ENCODE measurements around the gene PSD4. TPM values are rescaled to one million over a fixed set of nuclear protein-coding genes. Genes with fewer than 3 reads are reported as not detected.

PSD4 gene
- total RNA-seq, 1 experiment from 2014 or later = 12.6 TPM

GRCh38 chr2:113164930-113165585, 8.7 kb upstream of the PSD4 start:
- no peaks in the 10 kb centered on the region for H3K27me3 ChIP-seq (ENCODE audit: insufficient read depth, low read length)
- DNase-seq (ENCODE audit: low read depth, low spot score) (no peak), ATAC-seq (no peak)
- H3K9ac ChIP-seq (ENCODE audit: low read length) = no peak overlapping the region
- H3K4me3 ChIP-seq (replicated peaks in 1 of 2; ENCODE audit: low read depth in 1 of 2, low read length in 2 of 2) = no peak overlapping the region
- intact Hi-C loops (cut with micrococcal nuclease) = no loop called here
- no peak overlapping the region for H3K4me2 ChIP-seq (ENCODE audit: low read length)
- H3K36me3 ChIP-seq (ENCODE audit: control insufficient read depth in 1 of 2, insufficient read depth in 2 of 2, low read length in 2 of 2) = no peaks in the 10 kb centered on the region
- no peak for TF ChIP-seq ATF3 (IDR thresholded peaks at IDR 0.05)
- CTCF ChIA-PET = interaction anchor here (1.3 to 1.5 kb wide), 3 partner anchors 9 to 34 kb away, joined by 3 to 4 read pairs (median 3); partner anchors contain the start of gene PSD4
- POLR2A ChIA-PET = no interaction called here
- H3K9me3 ChIP-seq (ENCODE audit: control insufficient read depth in 1 of 2, insufficient read depth in 1 of 2, low read depth in 1 of 2, low read length in 2 of 2) = no peaks in the 10 kb centered on the region
- RAD21 ChIA-PET (ENCODE audit: low non-redundant PET in 1 of 2, low total read pairs in 2 of 2, uncharacterized antibody in 2 of 2, unreplicated experiment in 2 of 2) = no interaction called here
- H2AFZ ChIP-seq (ENCODE audit: low read depth, low read length, poor library complexity, severe bottlenecking) = no peak overlapping the region
- no peaks in the 10 kb centered on the region for H4K20me1 ChIP-seq (ENCODE audit: insufficient read depth)
- BruUV-seq (replicated peaks) = no TSS peak
- no peaks in the 10 kb centered on the region for H3K79me2 ChIP-seq (ENCODE audit: insufficient read depth, low read length)
- no peak overlapping the region for H3K27ac ChIP-seq (ENCODE audit: low read depth, low read length)
- no peaks in the 10 kb centered on the region for H3K9me2 ChIP-seq (ENCODE audit: insufficient read depth)
- no peaks in the 10 kb centered on the region; a peak in 1 of 4 replicates for H3K4me1 ChIP-seq (ENCODE audit: control insufficient read depth in 1 of 2, insufficient read depth in 2 of 2, low read length in 2 of 2)

- ChIA-PET RAD21 (ENCODE audit: low non-redundant PET in 1 of 2, low total read pairs in 2 of 2, uncharacterized antibody in 2 of 2, unreplicated experiment in 2 of 2) (no interaction called here), CTCF (interaction anchor here (1.3 kb wide), 1 partner anchor 28 kb away, joined by 3 read pairs; no protein-coding TSS in a partner anchor), POLR2A (no interaction called here)
- Histone ChIP-seq H3K4me3 (replicated peaks in 1 of 2; ENCODE audit: low read depth in 1 of 2, low read length in 2 of 2) (no peak overlapping the region), H3K9me3 (ENCODE audit: control insufficient read depth in 1 of 2, insufficient read depth in 1 of 2, low read depth in 1 of 2, low read length in 2 of 2) (no peaks in the 10 kb centered on the region), H3K9me2 (ENCODE audit: insufficient read depth) (no peaks in the 10 kb centered on the region), H3K27ac (ENCODE audit: low read depth, low read length) (no peak overlapping the region), H3K9ac (ENCODE audit: low read length) (no peak overlapping the region), H3K27me3 (ENCODE audit: insufficient read depth, low read length) (no peaks in the 10 kb centered on the region), H3K4me2 (ENCODE audit: low read length) (no peak overlapping the region), H3K36me3 (ENCODE audit: control insufficient read depth in 1 of 2, insufficient read depth in 2 of 2, low read length in 2 of 2) (no peaks in the 10 kb centered on the region), H3K79me2 (ENCODE audit: insufficient read depth, low read length) (no peaks in the 10 kb centered on the region), H4K20me1 (ENCODE audit: insufficient read depth) (no peaks in the 10 kb centered on the region), H2AFZ (ENCODE audit: low read depth, low read length, poor library complexity, severe bottlenecking) (no peak overlapping the region), H3K4me1 (ENCODE audit: control insufficient read depth in 1 of 2, insufficient read depth in 2 of 2, low read length in 2 of 2) (no peaks in the 10 kb centered on the region; a peak in 1 of 4 replicates)
- BruUV-seq (replicated peaks) = no TSS peak
- intact Hi-C loops (cut with micrococcal nuclease) = no loop called here
- TF ChIP-seq FOSL1 (IDR thresholded peaks at IDR 0.05; ENCODE audit: low read depth) = no peak
- no peak for TF ChIP-seq ZFX (IDR thresholded peaks at IDR 0.05)
- TF ChIP-seq JUND (IDR thresholded peaks at IDR 0.05) = no peak
- TF ChIP-seq EZH2phosphoT487 (IDR thresholded peaks at IDR 0.05; ENCODE audit: borderline replicate concordance) = no peak
- TF ChIP-seq ZBTB33 (IDR thresholded peaks at IDR 0.05; ENCODE audit: extremely low read depth, insufficient replicate concordance, low read length) = no peak
- ATAC-seq (no peak), DNase-seq (ENCODE audit: low read depth, low spot score) (no peak)
Measured at GRCh38 chr2:113166187-113166645, 7.6 kb upstream of the PSD4 start.

Measured in HCT116 (cell line).